Measurements from ENCODE around the gene SFSWAP.
"Not testable (repeated sequence)": the region's sequence is repeated elsewhere in the genome, so short reads cannot be mapped to it uniquely, and the experiment has no call there.

The SFSWAP gene

DNA sequence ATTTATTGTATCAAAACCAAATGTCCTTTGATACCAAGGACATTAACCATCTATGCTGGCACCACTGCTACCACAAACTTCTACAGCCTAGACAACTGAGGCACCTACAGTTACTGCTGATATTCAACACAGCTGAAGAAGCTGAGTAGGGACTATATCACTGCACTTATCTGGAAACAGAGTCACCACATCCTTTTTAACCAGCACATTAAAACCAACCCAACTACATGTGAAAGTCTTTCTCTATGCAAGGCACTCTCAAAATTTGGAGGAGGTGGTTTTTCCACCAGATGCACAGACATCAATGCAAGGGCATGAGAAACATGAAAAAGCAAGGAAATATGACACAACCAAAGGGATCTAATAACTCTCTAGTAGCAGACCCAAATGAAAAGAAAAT, 7.7 kb upstream of the SFSWAP start:
- no peak for DNase-seq

- DNase-seq: no peak
Observed at GRCh38 chr12:131704509-131704908, 6.4 kb upstream of the SFSWAP start.

DNA sequence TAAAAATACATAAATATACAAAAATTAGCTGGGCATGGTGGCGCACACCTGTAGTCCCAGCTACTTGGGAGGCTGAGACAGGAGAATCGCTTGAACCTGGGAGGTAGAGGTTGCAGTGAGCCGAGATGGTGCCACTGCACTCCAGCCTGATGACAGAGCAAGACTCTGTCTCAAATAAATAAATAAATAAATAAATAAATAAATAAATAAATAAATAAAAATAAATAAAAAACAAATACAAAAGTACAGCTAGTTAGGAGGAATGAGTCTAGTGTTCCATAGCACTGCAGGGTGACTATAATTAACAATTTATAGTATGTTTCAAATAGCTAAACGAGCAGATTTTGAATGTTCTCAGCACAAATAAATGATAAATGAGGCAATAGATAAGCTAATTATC, 4.2 kb upstream of the SFSWAP start:
- not testable (repeated sequence) for DNase-seq

DNA sequence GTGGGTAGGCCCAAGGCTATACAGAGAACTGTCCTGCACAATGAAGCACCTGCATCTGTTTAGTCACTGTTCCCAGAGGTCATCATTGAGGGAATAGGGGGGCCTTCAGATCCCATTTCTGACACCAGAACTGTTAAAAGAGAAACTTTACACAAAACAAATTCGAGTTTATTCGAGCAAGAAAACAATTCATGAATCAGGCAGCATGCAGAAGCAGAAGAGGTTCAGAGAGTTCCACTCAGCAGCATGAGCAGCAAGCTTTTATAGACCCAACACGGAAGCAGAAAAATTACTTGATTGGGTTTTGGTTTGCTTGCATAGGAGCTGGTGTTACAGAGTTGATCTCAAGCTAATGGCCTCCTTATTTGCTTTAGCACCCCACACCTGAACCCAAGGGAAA, 1.7 kb upstream of the SFSWAP start:
- no peak for DNase-seq

DNA sequence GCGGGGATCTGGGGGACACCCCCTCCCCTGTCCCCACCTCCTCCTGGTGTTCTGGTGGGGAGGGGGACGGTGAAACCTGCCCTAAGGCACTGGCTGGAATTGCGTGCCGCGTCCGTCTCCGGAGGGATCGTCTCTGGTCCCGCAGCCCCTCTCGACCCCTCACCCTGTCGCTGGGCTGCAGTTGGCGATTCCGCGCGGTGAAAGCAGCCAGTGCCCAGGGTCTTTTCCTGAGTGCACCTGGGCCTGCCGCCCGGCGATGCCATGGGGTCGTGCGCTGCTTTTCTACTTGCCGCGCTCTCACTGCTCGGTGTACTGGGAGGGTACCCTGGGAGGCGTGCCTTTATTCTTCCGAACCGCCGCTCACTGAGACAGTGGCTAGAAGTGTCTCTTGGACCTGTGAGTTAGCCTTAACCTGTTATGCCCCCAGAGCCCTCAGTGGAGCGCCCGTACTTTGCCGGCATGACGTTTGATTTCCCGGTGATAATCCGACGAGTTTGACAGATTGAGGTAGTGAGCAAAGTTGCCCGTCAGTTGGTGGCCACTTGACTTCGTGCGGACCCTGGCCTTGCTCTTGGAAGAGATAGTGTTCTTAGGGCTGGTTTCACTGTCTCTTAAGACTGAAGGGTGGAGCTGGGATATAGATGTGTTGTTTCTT, 788 bp downstream of the SFSWAP start:
- DNase-seq: no peak

DNA sequence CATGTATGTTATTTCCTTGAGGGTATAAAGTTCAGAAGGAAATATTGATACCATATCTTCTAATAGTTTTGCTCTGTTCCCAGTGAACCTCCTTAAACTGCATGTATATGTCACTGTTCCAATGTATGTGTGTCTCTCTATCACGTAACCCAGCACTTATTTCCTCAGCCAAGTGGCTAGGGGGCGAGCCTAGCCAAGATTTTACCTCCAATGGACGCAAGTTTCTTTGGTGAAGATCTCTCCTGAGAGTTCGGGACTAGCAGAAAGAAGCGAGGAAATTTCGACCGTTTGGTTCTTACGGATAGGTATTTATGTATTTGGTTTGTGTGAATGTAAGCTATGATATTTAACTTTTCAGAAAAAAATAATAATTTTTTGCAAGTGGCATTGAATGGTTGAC, 2.5 kb downstream of the SFSWAP start:
- no peak for DNase-seq

- DNase-seq: no peak
Observed at GRCh38 chr12:131714759-131715158, 3.9 kb downstream of the SFSWAP start.

- no peak for DNase-seq
Observed at GRCh38 chr12:131716282-131716681, 5.4 kb downstream of the SFSWAP start.

DNA sequence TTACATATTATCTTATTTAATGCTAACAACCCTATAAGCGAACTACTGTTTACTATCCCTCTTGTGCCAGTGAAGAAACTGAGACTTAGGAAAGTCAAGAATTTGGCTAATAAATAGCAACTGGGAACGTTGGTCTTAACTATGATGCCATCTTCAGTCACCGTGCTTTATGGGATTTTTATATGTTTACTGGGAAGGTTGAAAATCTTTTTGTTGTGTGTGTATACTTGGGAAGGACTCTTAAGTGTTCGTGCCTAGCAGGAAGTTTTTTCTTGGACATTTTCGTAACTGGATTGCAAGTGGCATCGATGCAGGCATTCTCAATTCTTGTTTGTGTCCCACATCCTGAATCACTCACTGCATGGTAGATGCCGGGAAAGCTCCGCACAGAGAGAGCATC, 9.4 kb downstream of the SFSWAP start:
- no peak for DNase-seq

DNA sequence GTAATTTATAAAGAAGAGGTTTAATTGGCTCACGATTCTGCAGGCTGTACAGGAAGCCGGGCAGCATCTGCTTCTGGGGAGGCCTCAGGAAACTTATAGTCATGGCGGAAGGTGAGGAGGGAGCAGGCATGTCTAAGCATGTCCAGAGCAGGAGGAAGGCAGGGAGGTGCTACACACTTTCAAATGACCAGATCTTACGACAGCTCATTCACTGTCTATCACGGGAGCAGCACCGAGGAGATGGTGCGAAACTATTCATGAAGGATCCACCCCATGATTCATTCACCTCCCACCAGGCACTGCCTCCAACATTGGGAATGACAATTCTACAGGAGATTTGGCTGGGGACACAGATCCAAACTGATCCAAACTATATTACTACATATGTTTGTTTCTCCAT, 10.0 kb downstream of the SFSWAP start:
- no peak for DNase-seq

- DNase-seq: no peak
Observed at GRCh38 chr12:131721548-131721947, 10.7 kb downstream of the SFSWAP start.

DNA sequence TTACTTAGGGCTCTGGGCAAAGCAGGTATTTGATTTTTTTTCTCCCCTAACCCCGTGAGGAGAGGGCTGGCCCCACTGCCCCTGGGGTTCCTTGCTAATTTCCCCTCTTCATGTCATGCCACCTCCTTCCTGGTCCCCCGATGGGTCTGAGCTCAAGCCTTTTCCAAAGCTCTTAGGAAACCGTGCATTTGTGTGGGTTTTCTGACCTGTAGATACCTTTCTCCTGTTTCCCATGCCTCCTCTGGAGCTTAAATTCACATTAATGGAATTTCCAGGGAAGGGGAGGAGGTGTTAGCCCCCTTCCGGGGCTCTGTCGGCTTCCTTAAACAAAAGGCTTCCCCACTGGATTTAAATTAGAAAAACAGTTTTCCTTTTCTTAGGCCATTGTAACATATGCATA, 12.6 kb downstream of the SFSWAP start:
- no peak for DNase-seq

- no peak for DNase-seq
Observed at GRCh38 chr12:131724534-131724933, 13.6 kb downstream of the SFSWAP start.

GRCh38 chr12:131725503-131725902, 14.6 kb downstream of the SFSWAP start:
- no peak for DNase-seq

GRCh38 chr12:131728720-131729119, 17.8 kb downstream of the SFSWAP start:
- no peak for DNase-seq

DNA sequence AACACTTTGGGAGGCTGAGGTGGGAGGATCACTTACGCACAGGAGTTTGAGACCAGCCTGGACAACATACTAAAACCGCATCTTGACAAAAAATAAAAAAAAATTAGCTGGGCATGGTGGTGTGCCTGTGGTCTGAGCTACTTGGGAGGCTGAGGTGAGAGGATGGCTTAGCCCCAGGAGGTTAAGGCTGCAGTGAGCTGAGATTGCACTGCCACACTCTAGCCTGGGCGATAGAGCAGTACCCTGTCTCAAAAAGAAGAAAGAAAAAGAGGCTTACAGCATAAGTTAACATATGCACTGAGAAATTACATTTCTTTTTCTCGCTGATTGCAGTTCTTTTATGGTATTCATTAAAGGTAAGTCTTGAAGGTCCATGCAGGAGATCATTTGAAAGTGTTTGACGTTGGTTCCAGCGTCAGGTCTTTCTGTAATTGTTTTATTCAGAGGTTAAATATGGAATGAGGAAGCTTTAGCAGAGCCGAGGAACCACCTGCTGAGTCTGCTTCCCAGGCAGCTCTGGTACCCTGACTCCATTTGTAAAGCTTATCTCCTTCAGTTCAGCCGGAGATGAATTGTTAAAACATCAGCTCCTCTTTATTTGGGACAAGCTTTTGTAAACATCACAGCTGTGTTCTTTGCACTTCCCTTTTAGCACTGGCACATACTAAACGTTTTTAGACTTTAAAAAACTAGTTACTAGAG, 18.5 kb downstream of the SFSWAP start:
- no peak for DNase-seq

DNA sequence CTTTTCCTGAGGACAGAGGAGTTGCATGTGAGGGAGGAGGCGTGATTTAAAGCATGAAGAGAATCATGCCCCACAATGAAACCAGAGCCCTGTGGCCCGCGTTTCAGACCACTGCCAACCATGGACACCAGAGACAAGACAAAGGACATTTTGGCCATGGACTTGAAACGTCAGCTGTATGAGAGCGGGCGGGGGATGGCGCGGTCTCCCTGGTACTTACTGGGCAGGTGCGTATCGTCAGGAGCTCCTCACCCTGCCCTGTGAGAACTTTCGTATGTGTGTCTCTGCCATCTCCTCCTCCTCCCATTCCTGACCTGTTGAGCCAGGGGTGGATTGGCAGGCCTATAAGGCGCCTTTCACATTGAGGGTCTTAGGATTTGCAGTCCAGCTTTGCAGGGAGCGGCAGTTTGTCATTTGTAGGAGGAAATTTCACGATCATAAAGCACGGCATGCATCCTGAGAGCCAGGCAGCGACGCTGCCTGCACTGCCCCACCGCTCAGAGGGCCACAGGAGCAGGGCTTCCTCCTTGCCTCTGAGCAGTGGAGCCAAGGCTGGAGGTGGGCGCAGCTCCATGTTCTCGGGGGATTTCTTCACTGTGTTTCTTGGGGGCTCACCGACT, 22.2 kb downstream of the SFSWAP start:
- no peak for DNase-seq

- no peak for DNase-seq
Observed at GRCh38 chr12:131733874-131734273, 23.0 kb downstream of the SFSWAP start.

DNA sequence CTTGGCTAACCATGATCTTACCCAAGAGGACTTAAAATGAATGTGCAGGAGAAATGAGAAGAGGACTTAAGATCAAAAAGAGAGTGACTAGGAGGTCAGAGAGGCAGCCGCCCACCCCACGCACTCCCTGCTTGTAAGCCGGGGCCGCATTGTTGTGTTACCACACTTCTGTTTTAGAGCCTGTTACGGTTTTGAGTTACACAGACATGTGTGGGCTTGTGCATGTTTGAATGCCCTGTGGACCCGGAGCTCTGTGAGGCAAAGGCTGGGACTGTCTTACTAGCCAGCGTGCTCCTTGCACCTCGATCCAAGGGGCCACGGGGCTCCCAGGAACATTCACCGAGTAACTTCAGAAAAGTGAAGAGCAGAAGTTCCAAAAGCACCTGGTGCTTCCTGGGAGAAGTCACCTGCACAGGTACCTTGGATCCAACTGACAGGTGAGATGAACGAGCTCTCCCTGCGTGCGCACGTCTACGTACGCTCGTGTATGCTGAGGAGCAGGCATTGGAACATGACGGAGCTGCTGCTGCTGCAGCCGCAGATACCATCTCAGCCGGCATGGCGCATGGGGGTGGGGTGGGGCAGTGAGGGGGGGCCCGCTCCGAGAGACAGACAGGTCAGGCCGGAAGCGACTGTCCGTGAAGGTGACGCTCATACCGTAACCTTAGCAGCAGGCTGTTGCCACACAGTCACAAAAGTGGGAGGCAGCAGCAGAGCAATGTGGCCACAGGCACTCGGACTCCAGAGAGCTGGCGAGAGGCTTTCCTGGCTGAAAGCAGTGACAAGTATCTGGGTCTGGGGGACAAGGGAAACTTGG, 23.7 kb downstream of the SFSWAP start:
- DNase-seq: no peak

DNA sequence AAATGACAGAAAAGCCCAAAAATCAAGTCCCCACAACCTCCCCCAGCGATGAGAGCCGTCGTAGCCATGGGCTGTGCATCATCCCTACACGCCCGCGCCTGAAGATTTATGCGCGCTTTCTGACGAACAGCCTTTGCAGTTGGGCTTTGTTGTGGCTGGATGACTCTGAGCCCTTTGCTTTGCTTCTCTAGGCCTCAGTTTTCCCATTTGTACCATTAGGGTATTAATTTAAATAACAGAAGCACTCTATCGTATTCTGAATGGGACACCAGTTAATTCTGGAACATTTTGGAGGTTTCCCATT, 24.2 kb downstream of the SFSWAP start:
- no peak for DNase-seq

DNA sequence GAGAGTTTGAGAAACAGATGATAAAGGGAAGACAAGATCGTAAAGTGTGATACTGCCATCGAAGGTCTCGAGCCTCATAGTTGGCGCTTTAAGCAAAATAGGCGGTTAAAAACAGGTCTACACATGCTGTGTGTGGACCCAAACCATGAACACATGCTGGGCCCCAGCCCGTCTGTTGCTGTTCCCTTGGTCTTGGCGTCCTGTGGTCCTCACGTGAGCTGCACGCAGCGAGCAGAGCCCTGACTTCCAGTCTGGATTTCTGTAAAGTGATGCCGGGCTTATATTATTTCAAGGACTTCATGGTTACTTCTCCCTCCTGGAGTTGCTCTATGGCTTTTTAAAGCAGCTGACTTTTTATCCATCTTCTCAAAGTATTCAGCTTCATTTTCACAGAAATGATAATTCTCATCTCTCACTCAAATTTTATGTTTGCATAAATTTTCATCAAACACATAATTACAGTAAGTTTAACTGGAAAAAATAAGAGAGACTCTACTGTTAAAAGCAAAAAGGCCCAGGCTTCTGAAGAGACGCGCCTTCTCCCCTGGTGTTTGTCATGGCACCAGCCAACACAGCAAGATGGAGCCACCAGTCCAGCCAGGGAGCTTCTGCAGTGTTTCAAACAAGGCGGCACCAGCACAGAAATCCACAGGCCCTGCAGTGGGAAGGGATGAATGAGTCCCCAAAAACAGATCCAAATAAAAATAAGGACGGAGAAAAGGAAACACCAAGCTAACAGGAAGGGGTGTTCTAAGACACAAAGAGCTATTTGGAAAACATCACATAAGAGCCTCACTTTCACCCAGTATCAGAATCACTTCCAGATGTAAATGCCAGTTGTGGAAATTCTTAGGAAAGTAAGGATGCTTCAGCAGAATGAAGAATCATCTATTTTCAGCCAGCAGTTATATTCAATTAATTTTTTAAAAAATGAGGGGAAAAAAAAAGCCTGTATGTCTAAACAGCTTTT, 24.9 kb downstream of the SFSWAP start:
- DNase-seq: no peak

- DNase-seq: no peak
Observed at GRCh38 chr12:131736446-131737149, 25.7 kb downstream of the SFSWAP start.
